ENCODE results near the gene HLA-DPA1.

HLA-DPA1 gene

DNA sequence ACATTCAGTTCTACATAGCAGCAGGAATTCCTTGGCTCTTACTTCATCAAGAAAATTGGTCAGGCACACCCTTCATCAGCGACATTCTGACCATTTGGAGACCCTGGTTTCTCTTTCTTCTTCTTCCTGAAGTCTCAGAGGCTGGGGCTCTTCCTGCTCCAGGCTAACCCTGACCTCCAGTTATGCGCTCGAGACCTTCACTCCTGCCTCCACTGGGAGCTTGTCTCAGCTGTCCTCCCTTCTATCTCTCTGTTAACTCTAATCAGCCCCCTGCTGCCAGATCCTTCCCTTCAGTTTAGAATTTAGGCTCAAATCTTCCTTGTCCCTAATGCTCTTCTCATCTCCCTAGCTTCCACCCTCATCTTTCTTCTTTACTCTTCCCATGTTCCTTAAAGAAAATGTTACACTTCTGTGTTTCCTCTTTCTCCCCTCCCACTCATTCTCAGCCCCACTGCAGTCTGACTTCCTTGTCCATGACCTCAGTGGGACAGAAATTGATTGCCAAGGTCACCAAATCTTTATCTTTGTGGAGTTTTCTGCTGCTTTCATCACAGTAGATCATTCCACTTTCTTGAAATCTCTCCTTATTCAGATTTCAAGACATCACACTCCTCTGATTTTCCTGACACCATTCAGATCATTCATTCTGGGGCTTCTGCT, 55.6 kb downstream of the HLA-DPA1 start:
- no peak for DNase-seq (ENCODE audit: low spot score)

DNA sequence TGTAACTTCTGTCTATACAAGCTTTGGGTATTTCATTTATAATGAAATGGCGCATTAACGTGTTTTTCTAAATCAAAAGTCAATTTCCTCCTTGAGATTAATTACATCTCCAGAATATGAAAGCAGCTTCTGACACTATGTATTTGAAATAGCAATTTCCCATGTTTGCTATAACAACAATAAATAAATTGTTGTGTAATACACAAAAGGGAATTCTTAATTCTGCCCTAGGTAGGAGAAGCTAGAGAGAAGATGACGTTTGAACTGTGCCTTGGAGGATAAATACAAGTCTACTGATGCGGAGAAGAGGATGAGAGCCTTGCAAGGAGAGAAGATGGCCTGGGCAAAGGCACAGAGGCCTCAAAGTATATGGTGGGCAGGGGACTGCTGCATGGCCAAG, 56.4 kb downstream of the HLA-DPA1 start:
- no peak for DNase-seq (ENCODE audit: low spot score)

DNA sequence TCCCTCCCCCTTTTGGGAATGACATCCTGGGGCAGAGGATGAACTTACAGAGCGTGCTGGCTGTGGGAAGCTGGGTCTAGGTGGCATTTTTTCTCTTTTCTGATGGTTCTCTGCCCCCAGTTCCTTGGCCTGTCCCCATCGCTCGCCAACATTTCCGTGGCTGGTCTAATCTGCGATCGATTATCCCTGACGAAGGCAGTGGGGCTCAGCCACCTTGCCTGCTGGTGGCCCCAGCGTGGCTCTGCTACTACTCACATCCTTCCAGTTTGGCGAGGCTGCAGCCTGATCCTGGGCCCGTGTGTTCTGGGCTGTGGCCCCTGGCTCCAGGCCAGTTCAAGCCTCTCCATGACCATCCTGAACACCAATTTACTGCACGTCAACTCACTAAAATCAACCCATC, 57.7 kb downstream of the HLA-DPA1 start:
- no peak for DNase-seq (ENCODE audit: low spot score)

GRCh38 chr6:33014841-33015634, 58.4 kb downstream of the HLA-DPA1 start:
- peak; percentile 76 for DNase-seq (ENCODE audit: low spot score)
